Measurements from ENCODE around the gene PEF1. TPM values are rescaled to one million over a fixed set of nuclear protein-coding genes. Genes with fewer than 3 reads are reported as not detected.

PEF1 gene
- total and polyA plus RNA-seq, 7 donors, result 52.9 to 87.4 (median 66.4) TPM

DNA sequence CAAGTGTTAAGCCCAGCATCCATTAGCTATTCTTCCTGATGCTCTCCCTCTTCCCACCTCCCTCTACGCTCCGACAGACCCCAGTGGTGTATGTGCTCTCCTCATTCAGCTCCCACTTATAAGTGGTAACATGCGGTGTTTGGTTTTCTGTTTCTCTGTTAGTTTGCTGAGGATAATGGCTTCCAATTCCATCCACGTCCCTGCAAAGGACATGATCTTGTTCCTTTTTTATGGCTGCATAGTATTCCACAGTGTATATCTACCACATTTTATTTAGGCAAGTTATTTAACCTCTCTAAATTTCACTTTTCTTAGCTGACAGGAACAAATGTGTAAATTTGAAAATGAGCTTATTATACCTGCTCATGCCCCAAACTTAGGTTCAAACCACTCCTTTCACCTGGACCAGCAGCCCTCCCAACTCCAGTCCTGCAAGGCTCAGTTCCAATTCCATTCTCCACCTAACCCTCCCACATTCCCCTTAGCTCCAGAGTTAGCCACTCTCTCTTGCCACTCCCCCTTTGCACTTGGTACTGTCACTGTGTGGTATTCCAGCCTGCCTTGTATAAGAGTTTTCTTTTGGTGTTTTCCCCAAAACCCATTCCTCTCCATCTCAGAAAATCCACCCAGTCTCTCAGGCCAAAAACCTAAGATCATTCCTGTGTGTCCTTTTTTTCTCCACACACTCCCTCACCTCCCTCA lies 1.7 kb upstream of the PEF1 start:
- DNase-seq, result no peak
- H3K27ac ChIP-seq, result peak overlapping the region in 1 of 4 donors; percentile 29
- H3K9me3 ChIP-seq, result no peaks in the 10 kb centered on the region
- intact Hi-C loops (cut with DNase I), result loop anchor here (5.0 to 10.0 kb wide), 2 partner anchors 141 to 288 kb away; partner anchors contain the start of gene PTP4A2
- TF ChIP-seq CTCF (IDR thresholded peaks at IDR 0.05) (no peak), POLR2AphosphoS5 (IDR thresholded peaks at IDR 0.05) (no peak), EP300 (IDR thresholded peaks at IDR 0.05) (no peak)
- H3K27me3 ChIP-seq, result no peaks in the 10 kb centered on the region
- WGBS, 2 donors, result 97 to 99% methylated on average over 4 of the region's 4 CpGs
- peaks cover 0 to 55% (median 28%) of the 10 kb centered on the region in 4 donors for H3K4me1 ChIP-seq
- no peaks in the 10 kb centered on the region for H3K36me3 ChIP-seq
- H3K4me3 ChIP-seq, result no peak overlapping the region

DNA sequence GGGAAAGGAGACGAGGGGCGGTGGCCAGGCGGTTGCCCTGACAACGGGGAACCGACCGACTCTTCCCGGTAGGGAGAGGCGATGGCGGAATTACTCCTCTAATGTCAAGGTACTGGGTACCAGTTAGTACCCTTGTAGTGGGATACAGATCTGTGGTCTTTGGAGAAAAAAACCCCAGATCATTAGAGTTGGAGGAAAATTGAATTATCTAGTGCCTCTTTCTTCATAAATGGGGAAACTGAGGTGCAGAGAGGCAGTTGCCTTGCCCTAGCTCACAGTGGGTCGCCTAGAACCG lies 545 bp upstream of the PEF1 start:
- no peak for DNase-seq
- Histone ChIP-seq H3K4me3 (peak overlapping the region; percentile 63 to 95 (median 74)), H3K4me1 (peaks cover 0 to 49% (median 27%) of the 10 kb centered on the region in 4 donors), H3K27me3 (no peaks in the 10 kb centered on the region), H3K36me3 (no peaks in the 10 kb centered on the region), H3K9me3 (no peaks in the 10 kb centered on the region), H3K27ac (peak overlapping the region; percentile 87 to 98 (median 94))
- intact Hi-C loops (cut with DNase I), result loop anchor here (5.0 to 10.0 kb wide), 2 partner anchors 142 to 290 kb away; partner anchors contain the start of gene PTP4A2
- TF ChIP-seq POLR2AphosphoS5 (IDR thresholded peaks at IDR 0.05), result no peak
- TF ChIP-seq EP300 (IDR thresholded peaks at IDR 0.05), result no peak
- no peak for TF ChIP-seq CTCF (IDR thresholded peaks at IDR 0.05)
- TF ChIP-seq POLR2A (IDR thresholded peaks at IDR 0.05), result no peak
- 1% methylated on average over 11 of the region's 11 CpGs for WGBS, 2 donors

GRCh38 chr1:31643976-31644559 lies 608 bp downstream of the PEF1 start:
- peaks cover 0 to 57% (median 35%) of the 10 kb centered on the region in 4 donors for H3K4me1 ChIP-seq
- H3K27ac ChIP-seq, result peak overlapping the region; percentile 87 to 98 (median 94)
- no peaks in the 10 kb centered on the region for H3K36me3 ChIP-seq
- 2 to 4% methylated on average over 18 of the region's 18 CpGs for WGBS, 2 donors
- DNase-seq, result no peak
- TF ChIP-seq POLR2A (IDR thresholded peaks at IDR 0.05), result no peak
- H3K4me3 ChIP-seq, result peak overlapping the region; percentile 63 to 95 (median 74)
- H3K27me3 ChIP-seq, result no peaks in the 10 kb centered on the region
- no peaks in the 10 kb centered on the region for H3K9me3 ChIP-seq
- intact Hi-C loops (cut with DNase I), result loop anchor here (10.0 kb wide), 1 partner anchor 291 kb away; the partner anchor contains the start of gene PTP4A2

GRCh38 chr1:31642897-31643296 lies 1.8 kb downstream of the PEF1 start:
- Histone ChIP-seq H3K4me3 (no peak overlapping the region), H3K36me3 (no peaks in the 10 kb centered on the region), H3K4me1 (peaks cover 0 to 65% (median 39%) of the 10 kb centered on the region in 4 donors), H3K27ac (no peak overlapping the region), H3K27me3 (no peaks in the 10 kb centered on the region), H3K9me3 (no peaks in the 10 kb centered on the region)
- DNase-seq, result no peak
- 96 to 97% methylated on average over 3 of the region's 3 CpGs for WGBS, 2 donors
- TF ChIP-seq POLR2A (IDR thresholded peaks at IDR 0.05) (no peak), EP300 (IDR thresholded peaks at IDR 0.05) (no peak), CTCF (IDR thresholded peaks at IDR 0.05) (no peak), POLR2AphosphoS5 (IDR thresholded peaks at IDR 0.05) (no peak)
- intact Hi-C loops (cut with DNase I), result loop anchor here (10.0 kb wide), 1 partner anchor 292 kb away; the partner anchor contains the start of gene PTP4A2

DNA sequence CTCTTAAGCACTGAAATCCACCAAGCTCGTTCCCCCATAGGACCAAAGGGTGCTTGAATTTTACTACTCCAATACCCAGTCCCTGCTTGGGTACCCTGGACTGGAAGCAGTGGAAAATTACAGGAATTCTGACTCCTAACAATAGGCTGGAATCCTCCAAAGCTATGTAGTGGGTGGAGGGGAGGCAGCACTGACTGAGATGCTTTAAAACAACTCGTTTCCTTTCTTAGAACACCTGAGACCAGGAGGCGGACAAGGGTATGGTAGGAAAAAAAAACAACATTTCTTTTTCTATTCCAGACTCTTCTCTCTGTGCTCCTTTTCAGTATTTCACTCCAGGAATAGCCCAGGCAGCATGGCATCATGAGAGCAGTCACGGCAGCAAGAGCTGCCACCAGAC lies 2.3 kb downstream of the PEF1 start:
- Histone ChIP-seq H3K4me3 (no peak overlapping the region), H3K27ac (no peak overlapping the region), H3K27me3 (no peaks in the 10 kb centered on the region), H3K4me1 (peaks cover 0 to 64% (median 40%) of the 10 kb centered on the region in 4 donors), H3K36me3 (no peaks in the 10 kb centered on the region), H3K9me3 (no peaks in the 10 kb centered on the region)
- TF ChIP-seq CTCF (IDR thresholded peaks at IDR 0.05), result no peak
- TF ChIP-seq EP300 (IDR thresholded peaks at IDR 0.05), result no peak
- no peak for TF ChIP-seq POLR2A (IDR thresholded peaks at IDR 0.05)
- TF ChIP-seq POLR2AphosphoS5 (IDR thresholded peaks at IDR 0.05), result no peak
- 89 to 92% methylated on average over 4 of the region's 4 CpGs for WGBS, 2 donors
- DNase-seq, result no peak
- intact Hi-C loops (cut with DNase I), result loop anchor here (10.0 kb wide), 1 partner anchor 292 kb away; the partner anchor contains the start of gene PTP4A2
